Stimulated activated CD4-positive, alpha-beta T cell treated with anti-CD3 and anti-CD28 coated beads, Interleukin-1b, Interleukin-23, amount 100 ng/mL, for 4 hours (primary cell): Measurements from ENCODE around the gene ZNF280C.

ENCODE experiments used
- DNase-seq, 2 donors: peaks; one replicate each; pipeline ENCODE4 v3.0.0-alpha.2; 2020; ENCODE audit warnings: low read depth in 2 of 2

ZNF280C gene

GRCh38 chrX:130179170-130179569 is 89.5 kb downstream of the ZNF280C start:
- no peak for DNase-seq

- DNase-seq: no peak
These were observed 91.8 kb downstream of the ZNF280C start for GRCh38 chrX:130176942-130177341.

- no peak for DNase-seq
These were observed 92.3 kb downstream of the ZNF280C start for GRCh38 chrX:130176354-130176776.

- DNase-seq: no peak
These were observed 93.8 kb downstream of the ZNF280C start for GRCh38 chrX:130174937-130175336.

- no peak for DNase-seq
These were observed 94.5 kb downstream of the ZNF280C start for GRCh38 chrX:130174045-130174704.

GRCh38 chrX:130173190-130173895 is 95.4 kb downstream of the ZNF280C start:
- DNase-seq: no peak

- no peak for DNase-seq
These were observed 96.4 kb downstream of the ZNF280C start for GRCh38 chrX:130172127-130172845.

GRCh38 chrX:130171446-130172126 is 97.1 kb downstream of the ZNF280C start, which contains the start of gene RAB33A:
Gene RAB33A (plus strand): TSS chrX:130171962. CDS start chrX:130172063, 101 bp downstream.
- peak; percentile 19 to 21 for DNase-seq

- peak; percentile 25 to 44 for DNase-seq
These were observed 97.8 kb downstream of the ZNF280C start for GRCh38 chrX:130170752-130171445.

GRCh38 chrX:130167040-130167439 is 101.7 kb downstream of the ZNF280C start:
- DNase-seq: no peak

- DNase-seq: no peak
These were observed 102.3 kb downstream of the ZNF280C start for GRCh38 chrX:130166503-130166777.

- peak; percentile 70 to 72 for DNase-seq
These were observed 102.8 kb downstream of the ZNF280C start, which contains the start of gene AIFM1 for GRCh38 chrX:130165703-130166502. Gene AIFM1 (minus strand): TSS chrX:130165841. CDS start chrX:130165656, 185 bp downstream.

- DNase-seq: no peak
These were observed 103.5 kb downstream of the ZNF280C start for GRCh38 chrX:130165181-130165702.

- no peak for DNase-seq
These were observed 105.3 kb downstream of the ZNF280C start for GRCh38 chrX:130163398-130163797.

GRCh38 chrX:130162094-130162735 is 106.5 kb downstream of the ZNF280C start:
- DNase-seq: no peak

GRCh38 chrX:130159776-130160175 is 108.9 kb downstream of the ZNF280C start:
- no peak for DNase-seq

- no peak for DNase-seq
These were observed 110.4 kb downstream of the ZNF280C start for GRCh38 chrX:130158311-130158710.

GRCh38 chrX:130155564-130155963 is 113.1 kb downstream of the ZNF280C start:
- DNase-seq: no peak
